ENCODE results near the gene METTL6. TPM values are rescaled to one million over a fixed set of nuclear protein-coding genes. Genes with fewer than 3 reads are reported as not detected.

METTL6 gene
- total and polyA plus RNA-seq, 2 of the 4 experiments (the other 2 are of a cell fraction): 15.4 to 21.5 TPM

DNA sequence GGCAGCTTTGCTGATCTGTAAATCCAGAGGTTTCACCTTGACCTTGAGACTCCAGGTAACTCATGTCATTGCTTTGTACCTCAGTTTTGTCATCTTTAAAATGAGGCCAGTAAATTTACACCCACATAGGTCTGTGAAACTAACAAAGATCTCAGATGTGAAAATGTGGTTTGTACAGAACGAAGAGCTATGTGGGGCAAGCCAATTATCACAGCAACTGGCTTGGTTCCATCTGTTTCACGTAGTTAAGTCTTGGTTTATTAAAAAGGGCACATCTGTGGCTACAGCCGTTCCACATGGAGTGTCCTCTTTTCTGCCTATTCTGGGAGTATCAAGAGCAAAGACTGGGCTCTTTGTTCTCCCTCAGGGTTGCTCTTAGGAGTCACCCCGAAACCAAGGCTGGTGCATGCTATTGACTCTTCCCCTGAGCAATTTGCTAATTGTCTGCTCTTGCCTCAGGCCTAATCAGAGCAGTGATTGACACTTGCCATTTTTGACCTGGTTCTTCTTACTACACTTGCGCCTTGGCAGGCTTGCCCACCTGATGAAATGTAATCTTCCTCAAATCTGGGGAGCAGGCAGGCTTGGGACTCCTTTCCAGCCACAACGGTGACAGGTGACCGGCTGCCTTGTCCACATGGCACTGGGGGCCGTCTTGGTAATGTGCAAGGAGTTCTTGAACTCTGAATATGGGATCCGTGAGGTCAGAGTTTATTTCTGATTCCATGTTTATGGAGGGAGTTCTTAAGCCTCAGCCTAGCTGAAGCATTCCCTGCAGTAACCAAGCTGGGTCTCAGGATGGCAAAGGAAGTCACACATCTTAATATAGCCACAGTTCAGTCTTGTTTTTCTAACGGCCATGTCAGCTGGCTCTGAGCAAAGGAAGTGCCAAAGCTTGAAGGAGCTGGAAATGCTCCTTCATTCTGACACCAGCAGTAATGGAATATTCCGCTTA is 40.2 kb upstream of the METTL6 start:
- Histone ChIP-seq H4K20me1 (ENCODE audit: insufficient read depth, low read length) (no peaks in the 10 kb centered on the region), H3K27me3 (ENCODE audit: control insufficient read depth, insufficient read depth, low read length) (no peaks in the 10 kb centered on the region), H2AK9ac (replicated peaks; ENCODE audit: low read depth, low read length, poor library complexity) (no peak overlapping the region), H3K4me2 (ENCODE audit: low read depth, low read length) (no peak overlapping the region), H3K9me3 (ENCODE audit: control insufficient read depth, insufficient read depth, low read length) (no peaks in the 10 kb centered on the region), H4K91ac (ENCODE audit: insufficient read depth, low read depth, low read length) (no peak overlapping the region), H3K4ac (ENCODE audit: low read depth, low read length) (no peak overlapping the region), H4K5ac (ENCODE audit: low read depth, low read length) (no peak overlapping the region), H3K4me1 (ENCODE audit: control insufficient read depth, insufficient read depth, low read length) (no peaks in the 10 kb centered on the region), H2BK120ac (ENCODE audit: low read depth, low read length) (no peak overlapping the region), H3K4me3 (ENCODE audit: insufficient read depth, low read depth, low read length) (no peak overlapping the region), H3K79me1 (ENCODE audit: low read depth in 1 of 2, low read length in 2 of 2) (no peaks in the 10 kb centered on the region), H3K56ac (ENCODE audit: extremely low read depth, insufficient read depth, low read length) (no peak overlapping the region), H3K27ac (ENCODE audit: insufficient read depth, low read length) (no peak overlapping the region), H3K23ac (ENCODE audit: low read depth, low read length) (no peak overlapping the region), H3K9me1 (ENCODE audit: insufficient read depth, low read length) (no peaks in the 10 kb centered on the region), H3K14ac (replicated peaks; ENCODE audit: low read depth, low read length) (no peak overlapping the region), H2AK5ac (ENCODE audit: low read depth, low read length) (no peak overlapping the region), H2BK20ac (ENCODE audit: low read depth, low read length) (no peak overlapping the region), H2BK5ac (ENCODE audit: low read depth, low read length, poor library complexity, severe bottlenecking) (no peak overlapping the region), H3K9ac (ENCODE audit: low read depth, low read length) (no peak overlapping the region), H3K18ac (ENCODE audit: low read depth, low read length) (no peak overlapping the region), H2BK15ac (ENCODE audit: low read depth, low read length) (no peak overlapping the region), H3K36me3 (ENCODE audit: control insufficient read depth, insufficient read depth, low read length) (no peaks in the 10 kb centered on the region), H4K8ac (ENCODE audit: low read depth in 2 of 2, low read length in 2 of 2) (no peak overlapping the region), H2AFZ (replicated peaks; ENCODE audit: low read length, poor library complexity) (no peak overlapping the region)
- no peak for DNase-seq
- ChIA-PET CTCF (no interaction called here), POLR2A (ENCODE audit: unreplicated experiment) (no interaction called here)
- 68% methylated on average over 2 of the region's 11 CpGs; no CpG with 5 or more reads in 1 of the 2 experiments for WGBS, 2 experiments (ENCODE audit: extremely low coverage in 2 of 2, insufficient read length in 1 of 2)
- intact Hi-C loops (cut with micrococcal nuclease) (no loop called here), in situ Hi-C loops (cut with MboI; ENCODE audit: low sequenced_read_pairs) (no loop called here), dilution Hi-C loops (cut with HindIII; ENCODE audit: low sequenced_read_pairs, unreplicated experiment) (no loop called here)
- ATAC-seq (ENCODE audit: low read depth): no peak
- no TSS peak for BruUV-seq (replicated peaks)
- TF ChIP-seq CEBPB (IDR thresholded peaks at IDR 0.05; ENCODE audit: low read depth, low read length): no peak
- TF ChIP-seq, protein P1, sequence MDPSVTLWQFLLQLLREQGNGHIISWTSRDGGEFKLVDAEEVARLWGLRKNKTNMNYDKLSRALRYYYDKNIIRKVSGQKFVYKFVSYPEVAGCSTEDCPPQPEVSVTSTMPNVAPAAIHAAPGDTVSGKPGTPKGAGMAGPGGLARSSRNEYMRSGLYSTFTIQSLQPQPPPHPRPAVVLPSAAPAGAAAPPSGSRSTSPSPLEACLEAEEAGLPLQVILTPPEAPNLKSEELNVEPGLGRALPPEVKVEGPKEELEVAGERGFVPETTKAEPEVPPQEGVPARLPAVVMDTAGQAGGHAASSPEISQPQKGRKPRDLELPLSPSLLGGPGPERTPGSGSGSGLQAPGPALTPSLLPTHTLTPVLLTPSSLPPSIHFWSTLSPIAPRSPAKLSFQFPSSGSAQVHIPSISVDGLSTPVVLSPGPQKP (IDR thresholded peaks at IDR 0.05; ENCODE audit: borderline replicate concordance, low read depth, low read length): no peak
- no peak for TF ChIP-seq MAFK (IDR thresholded peaks at IDR 0.05; ENCODE audit: low read depth, low read length)
- no peak for TF ChIP-seq POLR2A (IDR thresholded peaks at IDR 0.05; ENCODE audit: low read depth, low read length)
- no peak for TF ChIP-seq SMC3 (IDR thresholded peaks at IDR 0.05; ENCODE audit: low read depth, low read length)
- TF ChIP-seq, protein P2, sequence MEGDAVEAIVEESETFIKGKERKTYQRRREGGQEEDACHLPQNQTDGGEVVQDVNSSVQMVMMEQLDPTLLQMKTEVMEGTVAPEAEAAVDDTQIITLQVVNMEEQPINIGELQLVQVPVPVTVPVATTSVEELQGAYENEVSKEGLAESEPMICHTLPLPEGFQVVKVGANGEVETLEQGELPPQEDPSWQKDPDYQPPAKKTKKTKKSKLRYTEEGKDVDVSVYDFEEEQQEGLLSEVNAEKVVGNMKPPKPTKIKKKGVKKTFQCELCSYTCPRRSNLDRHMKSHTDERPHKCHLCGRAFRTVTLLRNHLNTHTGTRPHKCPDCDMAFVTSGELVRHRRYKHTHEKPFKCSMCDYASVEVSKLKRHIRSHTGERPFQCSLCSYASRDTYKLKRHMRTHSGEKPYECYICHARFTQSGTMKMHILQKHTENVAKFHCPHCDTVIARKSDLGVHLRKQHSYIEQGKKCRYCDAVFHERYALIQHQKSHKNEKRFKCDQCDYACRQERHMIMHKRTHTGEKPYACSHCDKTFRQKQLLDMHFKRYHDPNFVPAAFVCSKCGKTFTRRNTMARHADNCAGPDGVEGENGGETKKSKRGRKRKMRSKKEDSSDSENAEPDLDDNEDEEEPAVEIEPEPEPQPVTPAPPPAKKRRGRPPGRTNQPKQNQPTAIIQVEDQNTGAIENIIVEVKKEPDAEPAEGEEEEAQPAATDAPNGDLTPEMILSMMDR (conservative IDR thresholded peaks at IDR 0.05; ENCODE audit: low read depth, low read length): no peak
- TF ChIP-seq BHLHE40 (IDR thresholded peaks at IDR 0.05; ENCODE audit: low read depth, low read length): no peak
- TF ChIP-seq NFE2L2 (IDR thresholded peaks at IDR 0.05; ENCODE audit: low read depth, low read length): no peak
- no peak for TF ChIP-seq CHD1 (IDR thresholded peaks at IDR 0.05; ENCODE audit: low read depth, low read length)
- no peak for TF ChIP-seq RAD21 (IDR thresholded peaks at IDR 0.05; ENCODE audit: low read length)
- no peak for TF ChIP-seq RFX5 (IDR thresholded peaks at IDR 0.05; ENCODE audit: low read depth, low read length)
